Endothelial cell of umbilical vein (primary cell): Measurements from ENCODE around the gene CUL5. TPM values are rescaled to one million over a fixed set of nuclear protein-coding genes. Genes with fewer than 3 reads are reported as not detected.

Source experiments
- BruUV-seq: library from RNA; stranded (reverse); fragments of 400-500 nt; replicated peaks from 2 replicates; lab custom pipeline; 2021; lab: Mats Ljungman, UMichigan
- CTCF ChIA-PET: fragments of 300-600, 350-600 bp; sonication (Branson Sonifier 250); formaldehyde crosslinking; loops from one replicate; lab custom pipeline; 2021; ENCODE audit warnings: antibody characterized with exemption, inconsistent platforms; lab: Charles Lee
- POLR2A ChIA-PET: fragments of 300-600, 350-600 bp; sonication (Branson Sonifier 250); formaldehyde crosslinking; loops from one replicate; lab custom pipeline; 2021; ENCODE audit warnings: antibody characterized with exemption, inconsistent platforms; lab: Charles Lee
- DNase-seq: peaks from one replicate; pipeline ENCODE4 v3.0.0-alpha.2; 2011; ENCODE audit warnings: low read depth, low spot score
- FAIRE-seq: peaks from 2 replicates; lab custom pipeline; 2011; peaks lifted over from hg19 to GRCh38; lab: Jason Lieb, UNC
- H2AFZ ChIP-seq: 2 replicates; pipeline ENCODE4 v1.6.0; 2012; ENCODE audit warnings: low read depth, low read length, control low read depth, inconsistent platforms
- H3K27ac ChIP-seq: 2 replicates; pipeline ENCODE4 v1.5.1; 2011; ENCODE audit warnings: low read depth, mild to moderate bottlenecking, control low read depth, low read length, moderate library complexity; ENCODE audit not compliant: insufficient read depth
- H3K27me3 ChIP-seq, 2 experiments: 2 replicates each; pipeline versions ENCODE4 v1.6.0 to v1.6.1; 2011; ENCODE audit warnings: low read length in 2 of 2, mixed read lengths in 1 of 2; ENCODE audit not compliant: control insufficient read depth in 2 of 2, insufficient read depth in 2 of 2
- H3K36me3 ChIP-seq, 2 experiments: 2 replicates in 1 of 2; 3 replicates in 1 of 2; pipeline ENCODE4 v1.5.1; 2011; ENCODE audit warnings: low read length in 2 of 2, mild to moderate bottlenecking in 1 of 2, moderate library complexity in 1 of 2; ENCODE audit not compliant: control insufficient read depth in 2 of 2, insufficient read depth in 2 of 2; ENCODE audit errors: extremely low read depth in 1 of 2
- H3K4me1 ChIP-seq: 3 replicates; pipeline ENCODE4 v1.5.1; 2011; ENCODE audit warnings: mild to moderate bottlenecking, low read length; ENCODE audit not compliant: control insufficient read depth, insufficient read depth; ENCODE audit errors: extremely low read depth
- H3K4me2 ChIP-seq: 2 replicates; pipeline ENCODE4 v1.6.1; 2011; ENCODE audit warnings: low read length, control low read depth, mixed read lengths; ENCODE audit not compliant: insufficient read depth
- H3K4me3 ChIP-seq, 3 experiments: fragments of 200-600 bp in 1 of 3; sonication (generic), shearing (Covaris generic) in 1 of 3; replicated peaks in 1 of 3; 2 replicates each; pipeline ENCODE4 v1.5.1; 2011 to 2016; ENCODE audit warnings: control low read depth in 3 of 3, low read length in 3 of 3, mild to moderate bottlenecking in 2 of 3, inconsistent platforms in 1 of 3, low read depth in 1 of 3, moderate library complexity in 1 of 3; ENCODE audit not compliant: insufficient read depth in 1 of 3
- H3K79me2 ChIP-seq: 2 replicates; pipeline ENCODE4 v1.6.0; 2012; ENCODE audit warnings: low read length, inconsistent platforms; ENCODE audit not compliant: control insufficient read depth, insufficient read depth
- H3K9ac ChIP-seq: replicated peaks from 2 replicates; pipeline ENCODE3; 2011; ENCODE audit warnings: low read length, control low read depth; ENCODE audit not compliant: insufficient read depth; ENCODE audit errors: extremely low read depth
- H3K9me1 ChIP-seq: replicated peaks from 3 replicates; pipeline ENCODE4 v1.6.0; 2011; ENCODE audit warnings: mild to moderate bottlenecking, low read length; ENCODE audit not compliant: control insufficient read depth, insufficient read depth; ENCODE audit errors: extremely low read depth
- H3K9me3 ChIP-seq: replicated peaks from 2 replicates; pipeline ENCODE4 v1.5.1; 2012; ENCODE audit warnings: low read length, inconsistent platforms; ENCODE audit not compliant: control insufficient read depth, insufficient read depth
- H4K20me1 ChIP-seq: replicated peaks from 2 replicates; pipeline ENCODE3; 2011; ENCODE audit warnings: mild to moderate bottlenecking, low read length; ENCODE audit not compliant: control insufficient read depth, insufficient read depth; ENCODE audit errors: extremely low read depth
- EZH2 ChIP-seq: IDR thresholded peaks from 2 replicates; pipeline ENCODE4 v1.6.1; 2012; ENCODE audit warnings: borderline replicate concordance, low read depth, mild to moderate bottlenecking, moderate library complexity, low read length, inconsistent platforms; ENCODE audit not compliant: severe bottlenecking
- FOS ChIP-seq: IDR thresholded peaks from 2 replicates; pipeline ENCODE4 v1.6.1; 2011; ENCODE audit warnings: mild to moderate bottlenecking, low read length, moderate library complexity, borderline replicate concordance; ENCODE audit not compliant: insufficient read depth
- GATA2 ChIP-seq: IDR thresholded peaks from 2 replicates; pipeline ENCODE4 v1.7.0; 2011; ENCODE audit warnings: low read depth, mild to moderate bottlenecking, moderate library complexity, mixed read lengths, low read length; ENCODE audit not compliant: insufficient read length, insufficient read depth
- JUN ChIP-seq: IDR thresholded peaks from 2 replicates; pipeline ENCODE4 v1.6.1; 2011; ENCODE audit warnings: borderline replicate concordance, low read depth; ENCODE audit not compliant: insufficient read length, insufficient read depth
- MYC ChIP-seq: IDR thresholded peaks from one replicate; pipeline ENCODE4 v1.6.1; 2011; ENCODE audit warnings: mild to moderate bottlenecking, low read depth, low read length
- POLR2A ChIP-seq: IDR thresholded peaks from 2 replicates; pipeline ENCODE4 v1.6.1; 2012; ENCODE audit warnings: low read depth, mild to moderate bottlenecking, control low read depth, low read length
- POLR2AphosphoS5 ChIP-seq: IDR thresholded peaks from 2 replicates; pipeline ENCODE4 v1.6.1; 2012; ENCODE audit warnings: low read depth, mild to moderate bottlenecking, control low read depth, low read length, moderate library complexity; ENCODE audit not compliant: insufficient read depth
- dilution Hi-C: fragments of 300-500 bp; cut with MboI; formaldehyde crosslinking; loops from one replicate; pipeline ENCODE4 v1.15.0; 2019; ENCODE audit warnings: low sequenced_read_pairs; ENCODE audit not compliant: extremely low pct_ligation_motif_present
- intact Hi-C: fragments of 100-400 bp; cut with micrococcal nuclease; formaldehyde crosslinking; loops from one replicate; pipeline ENCODE4 v1.10.0; 2022
- polyA plus RNA-seq, 4 experiments: library from polyadenylated mRNA; depleted of rRNA in 3 of 4; stranded (reverse) in 3 of 4; unstranded in 1 of 4; fragments of >200 nt; gene quantifications; 2 replicates each; pipeline versions ENCODE4 v1.2.1 to v1.2.3, GENCODE V29; 2011 to 2012; ENCODE audit warnings: missing spikeins in 1 of 4
- total RNA-seq: library from RNA; stranded (reverse); gene quantifications from 2 replicates; pipeline ENCODE4 v1.2.3, GENCODE V29; 2021
- TF ChIP-seq, protein P1 (sequence below), 2 donors: IDR thresholded peaks; 1 replicate in 1 of 2; 2 replicates in 1 of 2; pipeline ENCODE4 v1.5.1; 2011; ENCODE audit warnings: low read length in 2 of 2, mild to moderate bottlenecking in 2 of 2, moderate library complexity in 2 of 2, control low read depth in 1 of 2, inconsistent platforms in 1 of 2, low read depth in 1 of 2; ENCODE audit not compliant: insufficient read depth in 1 of 2; ENCODE audit errors: extremely low read depth in 1 of 2
- TF ChIP-seq, protein P2 (sequence below): IDR thresholded peaks from 2 replicates; pipeline ENCODE4 v1.6.1; 2011; ENCODE audit not compliant: insufficient read depth, insufficient read length

Gene CUL5
- total and polyA plus RNA-seq, 2 donors (not counting 3 experiments of a cell fraction or from before 2014, with no cell fraction given), result 9.9 to 36.6 TPM

DNA sequence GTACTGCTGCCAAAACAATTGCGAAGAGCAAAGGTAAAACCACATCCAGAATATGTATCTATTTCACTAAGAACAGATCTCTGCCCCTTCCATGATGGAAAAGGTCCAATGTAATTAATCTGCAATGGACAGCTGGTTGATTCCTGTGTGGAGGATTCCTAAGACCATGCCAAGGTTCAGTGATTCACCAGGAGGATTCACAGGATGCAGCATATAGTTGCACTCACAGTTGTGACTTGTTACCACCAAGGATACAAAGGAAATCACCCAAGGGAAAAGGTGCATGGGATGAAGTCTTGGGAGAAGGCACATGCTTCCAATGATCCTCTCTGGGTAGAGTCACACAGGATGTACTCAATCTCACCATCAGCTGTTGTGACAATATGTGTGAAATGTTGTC is 35.1 kb upstream of the CUL5 start:
- POLR2A ChIA-PET, result no interaction called here
- Histone ChIP-seq H3K9me1 (no peaks in the 10 kb centered on the region), H4K20me1 (no peaks in the 10 kb centered on the region), H3K27me3 (no peaks in the 10 kb centered on the region), H3K4me3 (no peak overlapping the region), H3K27ac (no peak overlapping the region), H3K36me3 (no peaks in the 10 kb centered on the region), H3K9ac (no peak overlapping the region), H3K4me1 (no peaks in the 10 kb centered on the region), H3K9me3 (no peaks in the 10 kb centered on the region), H3K79me2 (no peaks in the 10 kb centered on the region), H3K4me2 (no peak overlapping the region), H2AFZ (no peak overlapping the region)
- no peak for FAIRE-seq
- CTCF ChIA-PET, result no interaction called here
- dilution Hi-C loops (no loop called here), intact Hi-C loops (no loop called here)
- no TSS peak for BruUV-seq
- DNase-seq, result no peak
- TF ChIP-seq MYC, result no peak

DNA sequence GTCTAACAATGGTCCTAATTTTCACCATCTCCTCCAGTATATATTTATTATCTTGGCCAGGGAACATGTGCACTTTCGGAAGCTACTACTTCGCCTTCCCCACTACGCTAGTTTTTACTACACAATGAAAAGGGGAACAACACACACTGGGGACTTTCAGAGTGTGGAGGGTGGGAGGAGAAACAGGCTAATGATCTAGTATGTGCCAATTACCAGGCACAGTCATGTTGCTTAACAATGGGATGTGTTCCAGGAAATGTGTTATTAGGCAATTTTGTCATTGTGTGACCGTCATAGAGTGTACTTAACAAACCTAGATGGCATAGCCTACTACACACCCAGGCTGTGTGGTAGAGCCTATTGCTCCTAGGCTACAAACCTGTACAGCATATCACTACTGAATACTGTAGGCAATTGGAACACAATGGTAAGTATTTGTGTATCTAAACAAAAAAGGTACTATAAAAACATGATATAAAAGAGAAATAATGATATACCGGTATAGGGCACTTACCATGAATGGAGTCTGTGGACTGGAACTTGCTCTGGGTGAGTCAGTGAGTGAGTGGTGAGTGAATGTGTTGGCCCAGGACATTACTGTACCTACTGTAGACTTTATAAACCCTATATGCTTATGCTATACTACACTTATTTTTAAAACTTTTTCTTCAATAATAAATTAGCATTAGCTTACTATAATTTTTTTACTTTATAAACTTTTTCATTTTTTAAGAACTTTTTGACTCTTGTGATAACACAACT is 20.1 kb upstream of the CUL5 start:
- POLR2A ChIA-PET, result no interaction called here
- H3K9ac ChIP-seq, result no peak overlapping the region
- no peaks in the 10 kb centered on the region for H4K20me1 ChIP-seq
- CTCF ChIA-PET, result interaction anchor here (2.4 kb wide), 1 partner anchor 11 kb away, joined by 6 read pairs; no protein-coding TSS in a partner anchor
- H3K79me2 ChIP-seq, result no peaks in the 10 kb centered on the region
- no peak overlapping the region for H2AFZ ChIP-seq
- no peaks in the 10 kb centered on the region for H3K27me3 ChIP-seq
- intact Hi-C loops, result no loop called here
- no peaks in the 10 kb centered on the region for H3K9me3 ChIP-seq
- H3K4me3 ChIP-seq, result no peak overlapping the region
- H3K4me1 ChIP-seq, result no peaks in the 10 kb centered on the region
- DNase-seq (no peak), FAIRE-seq (no peak)
- no peak overlapping the region for H3K4me2 ChIP-seq
- H3K9me1 ChIP-seq, result no peaks in the 10 kb centered on the region
- no peaks in the 10 kb centered on the region for H3K36me3 ChIP-seq
- BruUV-seq, result no TSS peak
- no peak for TF ChIP-seq FOS
- TF ChIP-seq GATA2, result no peak
- no peak for TF ChIP-seq MYC
- no peak for TF ChIP-seq EZH2
- TF ChIP-seq JUN, result no peak
- TF ChIP-seq, protein P1, sequence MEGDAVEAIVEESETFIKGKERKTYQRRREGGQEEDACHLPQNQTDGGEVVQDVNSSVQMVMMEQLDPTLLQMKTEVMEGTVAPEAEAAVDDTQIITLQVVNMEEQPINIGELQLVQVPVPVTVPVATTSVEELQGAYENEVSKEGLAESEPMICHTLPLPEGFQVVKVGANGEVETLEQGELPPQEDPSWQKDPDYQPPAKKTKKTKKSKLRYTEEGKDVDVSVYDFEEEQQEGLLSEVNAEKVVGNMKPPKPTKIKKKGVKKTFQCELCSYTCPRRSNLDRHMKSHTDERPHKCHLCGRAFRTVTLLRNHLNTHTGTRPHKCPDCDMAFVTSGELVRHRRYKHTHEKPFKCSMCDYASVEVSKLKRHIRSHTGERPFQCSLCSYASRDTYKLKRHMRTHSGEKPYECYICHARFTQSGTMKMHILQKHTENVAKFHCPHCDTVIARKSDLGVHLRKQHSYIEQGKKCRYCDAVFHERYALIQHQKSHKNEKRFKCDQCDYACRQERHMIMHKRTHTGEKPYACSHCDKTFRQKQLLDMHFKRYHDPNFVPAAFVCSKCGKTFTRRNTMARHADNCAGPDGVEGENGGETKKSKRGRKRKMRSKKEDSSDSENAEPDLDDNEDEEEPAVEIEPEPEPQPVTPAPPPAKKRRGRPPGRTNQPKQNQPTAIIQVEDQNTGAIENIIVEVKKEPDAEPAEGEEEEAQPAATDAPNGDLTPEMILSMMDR (IDR thresholded peaks at IDR 0.05; ENCODE audit: extremely low read depth in 1 of 2, insufficient read depth in 1 of 2, low read depth in 1 of 2, low read length in 2 of 2), result no peak
- TF ChIP-seq, protein P2, sequence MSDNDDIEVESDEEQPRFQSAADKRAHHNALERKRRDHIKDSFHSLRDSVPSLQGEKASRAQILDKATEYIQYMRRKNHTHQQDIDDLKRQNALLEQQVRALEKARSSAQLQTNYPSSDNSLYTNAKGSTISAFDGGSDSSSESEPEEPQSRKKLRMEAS, result no peak
- no peak for TF ChIP-seq POLR2A
- no peak for TF ChIP-seq POLR2AphosphoS5
- dilution Hi-C loops, result no loop called here
- H3K27ac ChIP-seq, result no peak overlapping the region
